Skeletal muscle tissue (tissue), 4 donors: ENCODE results near the gene FBXO42. TPM values are rescaled to one million over a fixed set of nuclear protein-coding genes. Genes with fewer than 3 reads are reported as not detected.
A peak's percentile ranks its signal among the peaks of the same experiment; 100 is the strongest.

ENCODE experiments used
- H3K27ac ChIP-seq: one replicate; pipeline ENCODE4 v1.7.0; 2013; ENCODE audit warnings: mild to moderate bottlenecking, low read depth, low read length, inconsistent platforms
- H3K27me3 ChIP-seq, 3 donors: one replicate each; pipeline ENCODE4 v1.7.0; 2013; ENCODE audit warnings: low read length in 3 of 3; ENCODE audit not compliant: control insufficient read depth in 3 of 3, insufficient read depth in 3 of 3
- H3K36me3 ChIP-seq, 3 donors: one replicate each; pipeline ENCODE4 v1.7.0; 2013; ENCODE audit warnings: low read length in 3 of 3; ENCODE audit not compliant: control insufficient read depth in 3 of 3, insufficient read depth in 3 of 3
- H3K4me1 ChIP-seq, 3 donors: one replicate each; pipeline ENCODE4 v1.7.0; 2013; ENCODE audit warnings: low read length in 3 of 3, mild to moderate bottlenecking in 3 of 3; ENCODE audit not compliant: control insufficient read depth in 3 of 3, insufficient read depth in 3 of 3
- H3K4me3 ChIP-seq, 3 donors: one replicate each; pipeline ENCODE4 v1.7.0; 2013; ENCODE audit warnings: low read length in 3 of 3
- H3K9ac ChIP-seq, 3 donors: one replicate each; pipeline ENCODE4 v1.7.0; 2013; ENCODE audit warnings: low read length in 3 of 3, mild to moderate bottlenecking in 3 of 3, moderate library complexity in 2 of 3, low read depth in 1 of 3
- H3K9me3 ChIP-seq, 3 donors: one replicate each; pipeline ENCODE4 v1.7.0; 2013; ENCODE audit warnings: low read length in 3 of 3; ENCODE audit not compliant: control insufficient read depth in 3 of 3
- total RNA-seq: library from RNA; depleted of rRNA; stranded (reverse); fragments of >200 nt; gene quantifications from one replicate; pipeline ENCODE4 v1.2.3, GENCODE V29; 2014
- donor health status: Osteomylitis.

The FBXO42 gene
- total RNA-seq = 12.0 TPM

GRCh38 chr1:16351994-16352841 is at the start of gene FBXO42:
Gene FBXO42 (minus strand): TSS chr1:16352480. CDS start chr1:16315418, 37,062 bp downstream.
- Histone ChIP-seq H3K4me3 (peak within 1 kb of the TSS; percentile 92 to 96 (median 94)), H3K36me3 (peaks cover 0 to 3% (median 0%) of the 10 kb centered on the region in 3 donors), H3K9me3 (no peaks in the 10 kb centered on the region), H3K27ac (peak within 1 kb of the TSS; percentile 92), H3K4me1 (peaks cover 15 to 23% (median 15%) of the 10 kb centered on the region in 3 donors), H3K27me3 (no peaks in the 10 kb centered on the region), H3K9ac (peak within 1 kb of the TSS; percentile 94 to 98 (median 97))

- no peaks in the 10 kb centered on the region for H3K27me3 ChIP-seq
- peak overlapping the region in 2 of 3 donors; percentile 20 to 35 for H3K9ac ChIP-seq
- no peaks in the 10 kb centered on the region for H3K9me3 ChIP-seq
- H3K4me3 ChIP-seq = no peak overlapping the region
- no peak overlapping the region for H3K27ac ChIP-seq
- peaks cover 23 to 31% (median 24%) of the 10 kb centered on the region in 3 donors for H3K36me3 ChIP-seq
- peaks cover 16 to 22% (median 17%) of the 10 kb centered on the region in 3 donors for H3K4me1 ChIP-seq
These were observed 46.2 kb upstream of the FBXO42 start for GRCh38 chr1:16398371-16398953.

GRCh38 chr1:16397120-16397519 is 44.8 kb upstream of the FBXO42 start:
- no peak overlapping the region for H3K4me3 ChIP-seq
- H3K9ac ChIP-seq = peak overlapping the region in 2 of 3 donors; percentile 51 to 60
- no peaks in the 10 kb centered on the region for H3K27me3 ChIP-seq
- peak overlapping the region; percentile 54 for H3K27ac ChIP-seq
- peaks cover 24 to 34% (median 25%) of the 10 kb centered on the region in 3 donors for H3K36me3 ChIP-seq
- H3K9me3 ChIP-seq = no peaks in the 10 kb centered on the region
- peaks cover 29 to 35% (median 30%) of the 10 kb centered on the region in 3 donors for H3K4me1 ChIP-seq

DNA sequence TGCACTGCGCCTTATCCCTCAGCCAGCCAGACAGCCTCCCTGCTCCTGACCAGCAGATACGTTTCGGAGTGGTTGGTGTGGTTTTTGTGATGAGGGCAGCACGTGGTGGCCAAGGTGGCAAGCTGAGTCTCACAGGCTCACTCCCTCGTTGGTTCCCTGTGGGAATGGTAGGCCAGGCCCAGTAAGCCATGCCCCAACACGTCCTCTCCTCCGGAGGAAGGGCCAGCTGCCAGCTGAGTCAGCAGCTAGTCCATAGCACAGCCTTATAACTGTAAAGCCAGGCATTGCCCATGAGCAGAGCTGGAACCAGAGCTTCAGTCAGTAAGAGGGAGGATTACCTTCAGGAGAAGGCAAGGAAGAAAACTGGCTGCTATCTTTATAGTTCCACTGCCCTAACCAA is 44.3 kb upstream of the FBXO42 start:
- H3K36me3 ChIP-seq = peaks cover 24 to 34% (median 25%) of the 10 kb centered on the region in 3 donors
- peak overlapping the region in 2 of 3 donors; percentile 51 to 60 for H3K9ac ChIP-seq
- H3K27ac ChIP-seq = peak overlapping the region; percentile 54

GRCh38 chr1:16394977-16395376 is 42.7 kb upstream of the FBXO42 start:
- H3K4me1 ChIP-seq = peaks cover 46 to 56% (median 52%) of the 10 kb centered on the region in 3 donors

More for the DNA sequence above, 44.3 kb upstream of the FBXO42 start:
- Histone ChIP-seq H3K27me3 (no peaks in the 10 kb centered on the region), H3K4me1 (peaks cover 34 to 41% (median 35%) of the 10 kb centered on the region in 3 donors), H3K4me3 (no peak overlapping the region), H3K9me3 (no peaks in the 10 kb centered on the region)

GRCh38 chr1:16393570-16394521 is 41.6 kb upstream of the FBXO42 start:
- H3K36me3 ChIP-seq = peaks cover 24 to 31% (median 25%) of the 10 kb centered on the region in 3 donors
- H3K27ac ChIP-seq = no peak overlapping the region

More at GRCh38 chr1:16394977-16395376, 42.7 kb upstream of the FBXO42 start:
- H3K9ac ChIP-seq = no peak overlapping the region
- H3K27me3 ChIP-seq = no peaks in the 10 kb centered on the region
- H3K9me3 ChIP-seq = no peaks in the 10 kb centered on the region
- H3K36me3 ChIP-seq = peaks cover 24 to 34% (median 25%) of the 10 kb centered on the region in 3 donors
- H3K4me3 ChIP-seq = no peak overlapping the region
- H3K27ac ChIP-seq = no peak overlapping the region

DNA sequence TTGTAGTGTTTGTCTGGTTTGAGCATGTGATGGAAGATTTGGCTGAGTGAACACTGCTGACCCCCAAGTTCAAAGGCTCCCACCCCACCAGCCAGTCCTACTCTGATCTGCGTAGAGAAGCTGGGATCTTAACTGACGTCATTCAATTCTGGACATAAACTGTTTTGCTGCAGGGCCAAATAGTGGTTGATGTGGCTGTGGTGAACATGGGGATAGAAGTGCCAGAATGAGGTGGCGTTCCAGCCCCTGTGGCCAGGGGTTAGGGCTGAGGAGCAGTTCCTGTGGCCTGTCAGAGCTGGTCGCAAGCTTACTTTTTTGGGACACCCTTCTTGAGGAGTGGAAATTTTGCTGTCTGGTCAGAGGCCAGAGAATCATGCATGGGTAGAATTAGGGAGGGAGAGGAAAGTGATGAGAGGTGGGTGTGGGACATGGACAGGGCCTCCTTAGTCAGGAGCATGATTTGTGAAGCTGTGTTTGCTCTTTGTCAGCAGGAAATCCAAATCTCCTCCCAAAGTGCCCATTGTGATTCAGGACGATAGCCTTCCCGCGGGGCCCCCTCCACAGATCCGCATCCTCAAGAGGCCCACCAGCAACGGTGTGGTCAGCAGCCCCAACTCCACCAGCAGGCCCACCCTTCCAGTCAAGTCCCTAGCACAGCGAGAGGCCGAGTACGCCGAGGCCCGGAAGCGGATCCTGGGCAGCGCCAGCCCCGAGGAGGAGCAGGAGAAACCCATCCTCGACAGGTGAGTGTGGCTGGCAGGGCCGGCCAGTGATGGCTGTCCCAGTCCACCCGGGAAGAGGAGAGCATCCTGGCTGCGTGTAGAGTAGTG is 40.7 kb upstream of the FBXO42 start:
- peaks cover 53 to 61% (median 57%) of the 10 kb centered on the region in 3 donors for H3K4me1 ChIP-seq

More at GRCh38 chr1:16393570-16394521, 41.6 kb upstream of the FBXO42 start:
- H3K9ac ChIP-seq = peak overlapping the region in 1 of 3 donors; percentile 60
- H3K4me3 ChIP-seq = peak overlapping the region in 2 of 3 donors; percentile 38 to 49
- no peaks in the 10 kb centered on the region for H3K27me3 ChIP-seq
- no peaks in the 10 kb centered on the region for H3K9me3 ChIP-seq
- H3K4me1 ChIP-seq = peaks cover 49 to 61% (median 54%) of the 10 kb centered on the region in 3 donors

GRCh38 chr1:16391411-16391810 is 39.1 kb upstream of the FBXO42 start:
- Histone ChIP-seq H3K4me3 (peak overlapping the region in 2 of 3 donors; percentile 19 to 40), H3K9me3 (no peaks in the 10 kb centered on the region), H3K36me3 (peaks cover 20 to 23% (median 22%) of the 10 kb centered on the region in 3 donors), H3K4me1 (peaks cover 62 to 68% (median 65%) of the 10 kb centered on the region in 3 donors), H3K9ac (peak overlapping the region in 2 of 3 donors; percentile 30 to 60), H3K27ac (peak overlapping the region; percentile 61), H3K27me3 (no peaks in the 10 kb centered on the region)

More for the DNA sequence above, 40.7 kb upstream of the FBXO42 start:
- Histone ChIP-seq H3K27ac (peak overlapping the region; percentile 61), H3K27me3 (no peaks in the 10 kb centered on the region), H3K9me3 (no peaks in the 10 kb centered on the region), H3K4me3 (peak overlapping the region; percentile 13 to 49 (median 38)), H3K36me3 (peaks cover 23 to 27% (median 24%) of the 10 kb centered on the region in 3 donors), H3K9ac (peak overlapping the region in 2 of 3 donors; percentile 39 to 60)
